Activated naive CD4-positive, alpha-beta T cell treated with anti-CD3 and anti-CD28 coated beads, Interleukin-2, amount 10 ng/mL, durations not matched to agents 7 days and 5 days (primary cell): ENCODE data around the gene FOXP1.

ENCODE experiments used
- CTCF ChIA-PET: fragments of 350-600 bp; sonication (Branson Sonifier 250); formaldehyde crosslinking; loops from one replicate; lab custom pipeline; 2021; ENCODE audit warnings: antibody characterized with exemption; lab: Charles Lee
- DNase-seq: peaks from one replicate; pipeline ENCODE4 v3.0.0-alpha.2; 2020
- H3K27ac Mint-ChIP-seq: one replicate; pipeline ENCODE4 v1.8.0; 2021; ENCODE audit warnings: mild to moderate bottlenecking, moderate library complexity, mixed read lengths
- H3K27me3 Mint-ChIP-seq: one replicate; pipeline ENCODE4 v1.8.0; 2021; ENCODE audit warnings: mild to moderate bottlenecking, mixed read lengths
- H3K36me3 Mint-ChIP-seq: one replicate; pipeline ENCODE4 v1.8.0; 2021; ENCODE audit warnings: mixed read lengths
- H3K4me1 Mint-ChIP-seq: one replicate; pipeline ENCODE4 v1.8.0; 2021; ENCODE audit warnings: mixed read lengths
- H3K4me3 Mint-ChIP-seq: one replicate; pipeline ENCODE4 v1.8.0; 2021; ENCODE audit warnings: mild to moderate bottlenecking, moderate library complexity, mixed read lengths
- H3K9me3 Mint-ChIP-seq: one replicate; pipeline ENCODE4 v1.8.0; 2021; ENCODE audit warnings: mixed read lengths

The FOXP1 gene

DNA sequence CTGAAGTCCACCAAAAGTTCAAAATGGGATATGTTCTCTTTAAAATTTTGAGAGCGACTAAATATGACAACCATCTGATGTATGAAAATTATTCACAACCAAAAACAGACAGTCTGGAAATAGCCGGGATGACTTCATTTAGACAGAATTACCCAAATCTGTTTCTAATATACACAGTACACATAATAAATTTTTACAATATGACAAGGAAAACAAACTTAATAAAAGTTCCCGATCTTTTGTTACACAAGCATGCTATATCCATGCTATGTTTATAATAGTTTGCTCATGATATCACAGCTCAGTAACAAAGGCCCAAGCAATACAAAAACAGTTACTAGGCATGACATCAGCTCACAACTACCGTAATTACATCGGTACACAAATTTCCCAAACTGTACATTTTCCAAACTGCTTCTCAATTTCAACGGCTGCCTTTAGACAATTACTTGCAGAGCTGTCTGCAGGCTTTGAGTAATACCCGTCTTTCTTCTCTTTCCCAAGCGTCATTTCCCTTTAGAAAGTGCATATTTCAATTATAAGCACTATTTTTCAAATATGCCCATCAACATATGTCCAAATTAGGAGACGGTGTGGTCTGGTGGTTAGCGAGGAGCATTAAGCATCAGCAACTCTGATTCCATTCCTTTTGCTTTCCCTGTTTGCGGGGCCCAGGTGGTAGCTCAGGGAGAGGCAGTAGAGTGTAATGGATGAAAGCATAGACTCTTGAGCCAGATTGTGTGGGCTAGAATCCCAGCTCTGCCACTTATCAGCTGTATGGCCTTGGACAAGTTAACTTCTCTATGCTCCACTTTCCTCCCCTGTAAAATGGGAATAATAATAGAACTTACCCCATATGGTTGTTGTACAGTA lies 481.2 kb downstream of the FOXP1 start:
- CTCF ChIA-PET: no interaction called here
- peaks cover 42% of the 10 kb centered on the region for H3K4me1 Mint-ChIP-seq
- H3K27me3 Mint-ChIP-seq: no peaks in the 10 kb centered on the region
- no peak overlapping the region for H3K4me3 Mint-ChIP-seq
- peaks cover 58% of the 10 kb centered on the region for H3K36me3 Mint-ChIP-seq
- no peak overlapping the region for H3K27ac Mint-ChIP-seq
- no peaks in the 10 kb centered on the region for H3K9me3 Mint-ChIP-seq
- no peak for DNase-seq

DNA sequence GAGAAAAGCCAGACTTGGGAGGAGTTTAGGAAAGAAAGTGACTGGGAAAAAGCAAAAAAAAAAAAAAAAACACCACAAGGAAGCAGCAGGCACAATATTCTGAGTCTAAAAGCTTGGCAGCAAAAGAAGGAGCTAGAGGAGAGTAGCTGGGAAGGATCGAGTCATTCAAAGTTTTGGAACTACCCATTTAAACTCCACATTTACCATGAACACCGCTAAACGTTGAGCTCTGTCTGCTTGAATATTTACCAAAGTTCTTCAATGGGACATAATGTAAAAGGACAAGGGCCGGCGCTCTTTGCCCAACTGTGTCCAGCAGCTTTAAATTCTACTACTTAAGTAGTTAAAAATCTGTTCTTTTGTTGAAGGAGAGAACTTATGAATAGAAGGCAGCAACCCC lies 481.9 kb downstream of the FOXP1 start:
- no peak for DNase-seq
- Mint-ChIP-seq H3K36me3 (peaks cover 60% of the 10 kb centered on the region), H3K9me3 (no peaks in the 10 kb centered on the region), H3K4me3 (no peak overlapping the region), H3K27ac (no peak overlapping the region), H3K4me1 (peaks cover 47% of the 10 kb centered on the region), H3K27me3 (no peaks in the 10 kb centered on the region)
- CTCF ChIA-PET: no interaction called here

DNA sequence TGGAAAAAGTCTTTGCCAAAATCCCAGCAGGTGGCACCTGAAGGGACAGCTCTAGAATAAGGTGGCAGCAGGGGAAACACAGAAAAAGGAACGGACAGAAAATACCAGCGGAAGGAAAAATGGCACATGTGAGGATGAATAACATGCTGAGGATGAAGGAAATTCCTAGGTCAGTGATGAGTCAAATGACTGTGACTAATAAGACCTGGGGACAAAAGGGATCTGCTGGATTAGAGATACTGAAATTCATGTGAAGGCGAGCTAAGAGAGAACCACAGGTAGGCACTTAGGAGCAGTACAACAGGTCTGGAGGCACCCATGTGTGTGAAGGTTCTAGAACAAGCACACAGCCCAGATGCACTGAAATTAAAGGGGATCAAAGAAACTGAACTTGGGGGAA lies 482.5 kb downstream of the FOXP1 start:
- peaks cover 62% of the 10 kb centered on the region for H3K36me3 Mint-ChIP-seq
- H3K4me1 Mint-ChIP-seq: peaks cover 53% of the 10 kb centered on the region
- no peak for DNase-seq
- H3K9me3 Mint-ChIP-seq: no peaks in the 10 kb centered on the region
- no peak overlapping the region for H3K27ac Mint-ChIP-seq
- CTCF ChIA-PET: interaction anchor here (0.9 kb wide), 1 partner anchor 8 kb away, joined by 4 read pairs; no protein-coding TSS in a partner anchor
- no peaks in the 10 kb centered on the region for H3K27me3 Mint-ChIP-seq
- H3K4me3 Mint-ChIP-seq: no peak overlapping the region

DNA sequence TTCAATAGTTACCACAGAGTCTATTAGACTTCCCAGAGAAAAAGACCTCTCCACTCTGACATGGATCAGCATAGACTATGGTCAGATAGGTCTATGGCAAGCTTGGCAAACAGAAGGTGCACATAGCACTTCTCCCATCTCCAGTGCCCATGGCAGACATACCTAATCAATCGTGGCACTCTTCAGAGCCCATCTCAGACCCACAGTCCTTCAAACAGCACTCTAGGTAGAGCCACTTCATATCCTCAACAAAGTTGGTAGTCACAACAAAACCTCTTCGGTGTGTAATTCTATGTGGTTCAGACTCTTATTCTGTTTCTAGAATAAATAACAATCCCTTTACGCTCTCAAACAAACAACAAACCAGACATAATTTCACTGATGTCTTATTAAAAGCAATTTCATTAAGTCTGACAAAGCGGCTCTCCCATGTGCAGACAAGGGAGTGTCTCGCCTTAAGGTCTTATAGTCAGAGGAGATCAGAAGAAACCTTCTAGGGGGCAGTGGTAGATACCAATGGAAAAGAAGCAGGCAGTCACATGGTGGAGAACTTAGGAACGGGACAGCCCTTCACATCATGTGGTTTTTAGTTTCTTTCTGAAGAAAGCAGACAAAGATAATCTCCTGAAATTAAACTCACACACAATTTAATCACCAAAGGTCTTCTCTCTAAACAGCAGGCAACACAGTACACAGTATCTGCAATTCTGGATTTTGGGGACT lies 483.4 kb downstream of the FOXP1 start:
- Mint-ChIP-seq H3K36me3 (peaks cover 66% of the 10 kb centered on the region), H3K27ac (no peak overlapping the region), H3K27me3 (no peaks in the 10 kb centered on the region), H3K4me1 (peaks cover 51% of the 10 kb centered on the region), H3K4me3 (no peak overlapping the region), H3K9me3 (no peaks in the 10 kb centered on the region)
- no peak for DNase-seq
- CTCF ChIA-PET: interaction anchor here (0.9 kb wide), 1 partner anchor 9 kb away, joined by 4 read pairs; no protein-coding TSS in a partner anchor

DNA sequence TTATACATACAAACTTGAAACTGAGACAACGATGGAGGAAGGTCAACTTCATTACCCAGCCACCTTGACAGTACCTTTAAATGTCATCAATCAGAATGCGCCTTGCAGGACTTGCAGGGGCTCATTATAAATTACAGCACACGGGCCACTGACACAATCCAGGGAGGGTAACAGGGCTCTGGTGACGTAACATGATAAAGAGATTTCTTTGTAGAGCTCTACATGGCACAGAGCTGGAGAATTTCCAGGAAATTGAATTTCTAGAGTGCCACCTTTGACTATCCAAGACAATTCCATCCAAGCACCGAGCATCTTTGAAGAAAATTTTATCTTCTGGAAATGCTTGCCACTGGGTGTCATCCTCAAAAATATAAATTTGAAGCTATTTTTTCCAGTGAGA lies 486.0 kb downstream of the FOXP1 start:
- no peaks in the 10 kb centered on the region for H3K27me3 Mint-ChIP-seq
- H3K4me1 Mint-ChIP-seq: peaks cover 49% of the 10 kb centered on the region
- no peak overlapping the region for H3K27ac Mint-ChIP-seq
- H3K9me3 Mint-ChIP-seq: no peaks in the 10 kb centered on the region
- peaks cover 61% of the 10 kb centered on the region for H3K36me3 Mint-ChIP-seq
- CTCF ChIA-PET: no interaction called here
- no peak overlapping the region for H3K4me3 Mint-ChIP-seq
- DNase-seq: no peak

DNA sequence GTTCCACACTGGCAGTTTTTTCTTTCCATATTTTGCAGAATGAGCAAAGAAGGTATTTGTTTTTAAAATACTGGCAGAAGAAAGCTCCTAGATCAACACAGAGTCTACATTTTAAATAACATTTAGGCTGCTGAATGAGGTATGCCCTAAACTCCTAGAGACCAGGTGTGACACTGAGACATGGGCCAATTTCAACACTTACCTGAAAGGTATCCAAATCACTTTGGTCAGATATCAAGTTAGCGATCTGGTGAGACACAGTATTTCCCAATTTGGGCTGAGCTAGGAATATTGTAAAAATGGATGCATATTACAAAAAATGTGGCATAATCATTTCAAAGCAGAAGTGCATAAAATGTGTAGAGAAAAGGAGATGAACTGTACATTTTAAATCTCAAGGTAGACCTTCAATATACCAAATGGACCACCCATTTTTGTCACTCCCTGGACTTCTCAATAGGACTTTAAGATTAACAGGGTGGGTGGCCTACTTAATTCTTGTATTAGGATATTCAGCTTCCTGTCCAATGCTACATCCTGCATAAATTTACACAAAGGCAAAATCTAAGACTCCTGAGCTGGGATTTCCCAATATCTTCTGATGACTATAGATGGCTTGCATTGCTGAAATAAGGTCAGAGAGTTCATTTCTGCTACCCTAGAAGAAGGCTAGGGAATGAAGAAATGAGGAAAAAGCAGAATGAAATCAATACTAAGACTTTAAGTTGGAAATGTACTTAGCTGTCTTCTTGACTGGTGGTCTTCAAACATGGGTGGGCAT lies 487.8 kb downstream of the FOXP1 start:
- Mint-ChIP-seq H3K36me3 (peaks cover 54% of the 10 kb centered on the region), H3K4me3 (no peak overlapping the region), H3K27me3 (no peaks in the 10 kb centered on the region), H3K4me1 (peaks cover 49% of the 10 kb centered on the region), H3K27ac (no peak overlapping the region), H3K9me3 (no peaks in the 10 kb centered on the region)
- CTCF ChIA-PET: no interaction called here
- DNase-seq: no peak

DNA sequence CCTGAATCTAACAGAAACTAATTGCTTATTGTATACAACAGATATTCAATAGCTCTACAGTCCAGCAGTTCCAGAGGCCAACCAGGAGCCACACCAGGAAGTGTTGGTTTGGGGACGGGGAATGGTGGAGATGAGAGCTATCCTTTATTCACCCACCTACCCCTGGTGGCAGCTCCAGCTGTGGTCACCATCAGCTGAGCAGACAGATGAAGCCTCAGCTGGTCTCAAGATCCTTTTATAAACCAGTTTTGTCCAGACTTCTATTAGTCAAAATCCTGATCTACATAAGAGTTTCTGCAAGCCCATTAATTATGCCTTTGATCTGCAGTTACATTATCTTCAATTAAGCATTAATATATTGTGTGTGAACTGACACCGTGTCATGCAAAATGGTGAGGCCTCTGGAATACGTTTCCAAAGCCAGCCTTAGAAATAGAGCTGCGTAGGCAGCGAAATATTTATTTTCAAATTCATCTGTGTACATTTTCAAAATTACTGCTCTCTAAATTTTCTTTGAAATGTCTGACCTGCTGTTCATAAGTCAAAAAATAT lies 488.8 kb downstream of the FOXP1 start:
- DNase-seq: no peak
- H3K27ac Mint-ChIP-seq: no peak overlapping the region
- peaks cover 53% of the 10 kb centered on the region for H3K36me3 Mint-ChIP-seq
- no peaks in the 10 kb centered on the region for H3K27me3 Mint-ChIP-seq
- H3K4me3 Mint-ChIP-seq: no peak overlapping the region
- no peaks in the 10 kb centered on the region for H3K9me3 Mint-ChIP-seq
- peaks cover 49% of the 10 kb centered on the region for H3K4me1 Mint-ChIP-seq
- CTCF ChIA-PET: interaction anchor here (0.6 kb wide), 1 partner anchor 63 kb away, joined by 3 read pairs; no protein-coding TSS in a partner anchor

DNA sequence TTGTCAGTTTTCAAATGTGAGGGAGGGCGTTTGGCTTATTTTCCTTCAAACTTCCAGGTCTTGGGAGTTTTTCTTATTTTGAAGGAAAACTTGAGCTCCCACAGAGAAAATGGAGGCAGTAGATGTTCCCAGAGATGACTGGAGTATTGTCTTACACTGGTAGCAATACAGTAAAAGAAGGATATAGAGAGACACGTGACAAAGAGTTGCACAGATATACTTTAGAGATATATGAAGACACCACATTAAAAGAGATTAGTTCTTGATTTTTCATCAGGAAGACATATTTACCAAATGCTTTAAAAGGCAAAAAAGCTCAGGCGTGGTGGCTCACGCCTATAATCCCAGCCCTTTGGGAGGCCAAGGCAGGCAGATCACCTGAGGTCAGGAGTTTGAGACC lies 490.9 kb downstream of the FOXP1 start:
- Mint-ChIP-seq H3K4me3 (no peak overlapping the region), H3K27ac (peak overlapping the region; percentile 52), H3K4me1 (peaks cover 67% of the 10 kb centered on the region), H3K27me3 (no peaks in the 10 kb centered on the region), H3K9me3 (peaks cover 1% of the 10 kb centered on the region), H3K36me3 (peaks cover 62% of the 10 kb centered on the region)
- CTCF ChIA-PET: interaction anchor here (0.7 kb wide), 1 partner anchor 83 kb away, joined by 3 read pairs; no protein-coding TSS in a partner anchor
- DNase-seq: no peak

DNA sequence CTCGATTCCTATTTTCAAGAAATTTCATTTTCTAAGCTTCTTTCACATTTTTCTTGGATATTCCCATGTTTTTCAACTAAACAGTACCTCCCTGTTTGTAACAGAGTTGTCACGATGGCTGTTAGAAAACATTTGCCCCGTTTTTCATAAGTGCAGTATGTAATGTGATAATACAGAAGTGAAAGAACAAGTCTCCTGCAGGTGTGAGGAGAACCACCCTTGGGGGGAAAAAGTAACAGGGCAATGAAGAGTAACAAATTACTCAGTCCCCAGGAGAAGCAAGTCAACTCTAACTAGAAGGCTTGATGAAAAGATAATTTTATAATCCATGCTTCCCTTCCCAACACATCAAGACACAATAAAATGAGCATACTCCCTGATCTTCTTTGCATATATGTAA lies 493.3 kb downstream of the FOXP1 start:
- no peak overlapping the region for H3K4me3 Mint-ChIP-seq
- peaks cover 1% of the 10 kb centered on the region for H3K9me3 Mint-ChIP-seq
- DNase-seq: no peak
- H3K4me1 Mint-ChIP-seq: peaks cover 71% of the 10 kb centered on the region
- CTCF ChIA-PET: no interaction called here
- H3K36me3 Mint-ChIP-seq: peaks cover 50% of the 10 kb centered on the region
- H3K27me3 Mint-ChIP-seq: no peaks in the 10 kb centered on the region
- H3K27ac Mint-ChIP-seq: no peak overlapping the region

DNA sequence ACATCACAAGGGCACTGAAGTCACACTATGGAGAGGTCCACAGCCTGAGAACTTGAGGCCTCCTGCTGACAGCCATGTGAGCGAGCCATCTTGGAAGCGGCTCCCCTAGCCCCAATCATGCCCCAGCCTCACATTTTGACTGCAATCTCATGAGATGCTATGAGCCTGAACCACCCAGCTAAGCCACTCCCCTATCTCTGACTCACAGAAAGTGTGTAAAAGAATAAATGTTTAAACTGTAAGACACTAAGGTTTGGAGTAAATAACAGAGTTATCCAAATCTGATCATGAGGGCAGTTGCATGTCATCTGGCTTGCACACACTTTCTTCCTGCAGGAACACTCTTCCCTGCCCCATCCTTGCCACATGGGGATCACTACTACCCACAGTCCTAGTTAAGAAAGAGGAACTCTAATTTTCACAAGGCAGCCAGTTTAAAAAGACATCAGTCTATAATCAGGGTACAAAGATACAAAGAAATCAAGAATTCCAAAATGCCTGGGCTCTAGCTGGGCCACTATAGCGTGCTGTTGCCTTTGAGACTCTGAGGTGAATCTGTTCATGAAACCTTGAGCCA lies 494.2 kb downstream of the FOXP1 start:
- Mint-ChIP-seq H3K9me3 (peaks cover 1% of the 10 kb centered on the region), H3K27me3 (no peaks in the 10 kb centered on the region), H3K36me3 (peaks cover 45% of the 10 kb centered on the region), H3K4me3 (no peak overlapping the region), H3K4me1 (peaks cover 74% of the 10 kb centered on the region), H3K27ac (peak overlapping the region; percentile 92)
- CTCF ChIA-PET: no interaction called here
- DNase-seq: no peak

DNA sequence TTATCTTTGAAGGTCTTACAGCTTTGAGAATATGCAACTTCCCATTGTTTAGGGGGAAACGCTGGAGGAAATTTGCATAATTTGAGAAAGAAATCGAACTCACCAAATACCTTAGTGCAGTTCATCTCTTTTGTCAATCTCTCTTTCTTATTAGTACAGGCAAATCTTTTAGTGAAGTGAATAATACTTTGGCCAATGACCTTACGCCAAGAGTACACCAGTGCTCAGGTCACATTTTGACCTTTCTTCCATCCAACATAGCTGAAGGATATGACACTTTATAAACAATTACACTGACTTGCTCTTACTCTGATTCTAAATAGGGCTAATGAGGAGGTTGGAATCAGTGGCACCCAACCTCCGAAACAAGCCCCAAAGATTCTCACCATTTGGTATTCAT lies 494.8 kb downstream of the FOXP1 start:
- DNase-seq: no peak
- H3K4me3 Mint-ChIP-seq: no peak overlapping the region
- H3K27ac Mint-ChIP-seq: peak overlapping the region; percentile 92
- CTCF ChIA-PET: no interaction called here
- no peaks in the 10 kb centered on the region for H3K27me3 Mint-ChIP-seq
- H3K4me1 Mint-ChIP-seq: peaks cover 78% of the 10 kb centered on the region
- H3K36me3 Mint-ChIP-seq: peaks cover 49% of the 10 kb centered on the region
- H3K9me3 Mint-ChIP-seq: peaks cover 4% of the 10 kb centered on the region

DNA sequence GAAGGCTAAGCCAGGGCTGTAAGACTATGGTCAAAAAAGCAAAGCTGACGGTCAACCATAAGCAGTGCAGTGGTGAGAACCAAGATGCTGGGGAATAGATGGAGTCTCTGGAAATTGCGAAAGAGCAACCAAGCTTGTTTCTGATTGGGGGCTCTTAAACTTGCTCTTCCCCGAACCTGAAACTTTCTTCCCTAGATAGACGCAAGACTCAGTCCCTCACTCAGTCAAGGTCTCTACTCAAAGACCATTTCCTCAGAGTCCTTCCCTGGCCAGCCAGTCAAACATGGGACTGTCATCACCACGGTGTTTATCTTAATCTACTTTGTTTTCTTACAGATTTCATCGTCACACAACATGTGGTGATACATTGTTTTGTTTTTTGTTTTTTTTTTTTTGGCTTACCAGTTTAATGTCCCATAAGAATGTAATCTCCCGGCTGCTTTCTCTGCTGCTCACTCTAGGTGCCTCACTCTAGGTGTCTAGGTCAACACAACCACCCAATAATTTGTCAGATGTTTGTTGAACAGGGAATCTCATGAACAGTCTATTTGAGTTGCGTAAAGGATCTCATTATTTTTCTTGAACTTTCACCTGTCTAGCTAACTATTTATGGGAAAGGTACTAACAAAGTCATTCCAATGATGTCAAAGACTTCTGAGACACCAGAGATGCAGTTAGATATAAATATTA lies 495.4 kb downstream of the FOXP1 start:
- Mint-ChIP-seq H3K27me3 (no peaks in the 10 kb centered on the region), H3K9me3 (peaks cover 8% of the 10 kb centered on the region), H3K4me1 (peaks cover 81% of the 10 kb centered on the region), H3K4me3 (peak overlapping the region; percentile 5), H3K27ac (peak overlapping the region; percentile 92), H3K36me3 (peaks cover 54% of the 10 kb centered on the region)
- DNase-seq: no peak
- CTCF ChIA-PET: no interaction called here
